NCI-H226 (cell line): ENCODE measurements around the gene LRMDA.
"Not testable (repeated sequence)": the region's sequence is repeated elsewhere in the genome, so short reads cannot be mapped to it uniquely, and the experiment has no call there.

Experiments
- DNase-seq: peaks from one replicate; pipeline ENCODE4 v3.0.0-alpha.2; 2015

The LRMDA gene

DNA sequence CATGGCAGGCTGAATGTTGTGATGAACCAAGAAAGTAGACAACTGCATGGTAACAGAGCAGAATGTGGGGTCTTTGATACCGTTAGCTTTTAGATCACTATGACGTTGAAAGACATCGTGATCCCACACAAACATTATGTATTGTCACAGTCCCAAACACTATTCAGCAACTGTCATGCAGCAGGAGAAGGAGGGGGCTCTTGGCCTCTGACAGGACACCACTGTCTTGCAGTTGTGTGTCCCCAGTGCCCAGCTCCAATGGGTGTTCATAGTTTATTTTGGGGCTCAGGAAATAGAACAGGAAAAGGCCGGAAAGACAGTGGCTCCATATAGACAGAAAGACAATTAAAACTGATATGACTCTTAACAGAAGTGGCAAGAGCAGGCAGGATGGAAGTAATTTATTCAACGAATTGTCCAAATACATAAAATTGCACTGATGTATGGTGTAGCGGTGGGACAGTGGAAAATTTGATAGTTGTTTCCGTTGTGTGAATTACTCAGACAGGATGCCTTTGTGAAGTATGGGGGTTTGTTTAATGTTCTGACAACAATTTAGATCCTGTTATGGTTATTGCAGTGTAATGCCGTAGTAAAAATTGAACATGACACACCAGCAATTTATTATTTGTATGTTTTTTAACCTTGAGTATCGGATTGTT, 292.0 kb downstream of the LRMDA start:
- no peak for DNase-seq

DNA sequence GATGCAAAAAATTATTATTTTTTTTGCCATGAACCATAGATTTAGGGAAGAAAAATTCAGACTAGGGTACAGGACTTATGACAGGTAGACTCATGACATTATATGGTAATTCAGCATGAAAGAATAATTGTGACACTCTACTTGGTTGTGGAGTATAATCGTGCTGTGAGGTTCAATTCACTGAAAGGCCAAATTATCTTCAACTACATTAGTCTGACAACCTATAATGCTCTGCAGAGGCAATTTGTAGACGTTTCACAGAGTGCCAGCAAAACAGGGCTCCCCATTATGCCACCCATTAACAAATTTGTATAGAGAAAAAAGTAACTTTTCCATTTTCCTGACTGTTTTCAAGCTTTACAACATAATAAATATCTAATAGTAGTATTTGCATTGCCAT, 292.6 kb downstream of the LRMDA start:
- DNase-seq, result no peak

DNA sequence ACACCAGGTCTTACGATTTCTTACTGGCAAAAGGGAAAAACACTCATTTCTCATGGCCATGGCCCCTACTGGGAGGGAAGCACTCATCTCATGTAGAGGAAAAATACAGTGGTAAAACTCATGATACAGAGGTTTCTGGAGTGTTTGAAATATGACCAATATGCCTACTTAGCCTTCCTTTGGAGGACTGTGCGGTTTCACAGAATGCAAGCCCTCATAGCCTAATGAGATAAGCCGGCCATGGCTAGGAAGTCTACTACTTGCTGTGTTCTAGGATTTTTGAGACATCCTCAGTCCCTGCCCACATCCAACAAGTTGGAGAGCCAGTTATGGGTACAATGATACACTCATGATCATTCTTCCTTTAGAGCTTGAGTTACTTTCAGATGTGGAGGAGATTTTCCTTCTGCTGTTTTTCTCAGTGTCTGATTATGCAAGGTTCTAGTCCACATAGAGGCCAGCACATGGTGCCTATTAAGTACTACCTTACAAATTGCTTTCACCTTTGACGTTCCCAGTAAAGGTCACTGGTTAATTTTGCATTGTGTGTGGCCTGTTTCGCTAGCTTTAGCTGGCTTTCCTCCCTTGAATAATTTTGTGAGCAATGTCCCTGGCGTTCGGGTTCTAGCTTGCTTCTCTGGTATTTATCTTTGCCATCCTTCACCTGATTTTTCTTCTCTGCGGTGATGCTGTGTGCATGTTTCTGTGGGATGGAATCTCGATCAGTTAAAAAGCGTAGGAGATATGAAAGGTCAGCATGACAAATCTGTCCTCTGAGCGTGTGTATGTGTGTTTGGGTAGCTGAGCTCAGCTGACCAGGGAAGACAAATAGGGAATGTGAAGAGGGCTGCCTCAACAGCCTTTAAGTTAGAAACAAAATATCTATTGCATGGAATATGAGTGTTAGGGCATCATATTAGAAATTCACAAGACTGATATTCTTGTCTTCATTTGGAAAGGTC, 295.4 kb downstream of the LRMDA start:
- no peak for DNase-seq

GRCh38 chr10:75730847-75731246, 299.4 kb downstream of the LRMDA start:
- no peak for DNase-seq

- no peak for DNase-seq
Observed at GRCh38 chr10:75733135-75733890, 301.9 kb downstream of the LRMDA start.

- no peak for DNase-seq
Observed at GRCh38 chr10:75736151-75736640, 304.8 kb downstream of the LRMDA start.

- peak; percentile 24 for DNase-seq
Observed at GRCh38 chr10:75736889-75737579, 305.6 kb downstream of the LRMDA start.

GRCh38 chr10:75737580-75737949, 306.1 kb downstream of the LRMDA start:
- no peak for DNase-seq

DNA sequence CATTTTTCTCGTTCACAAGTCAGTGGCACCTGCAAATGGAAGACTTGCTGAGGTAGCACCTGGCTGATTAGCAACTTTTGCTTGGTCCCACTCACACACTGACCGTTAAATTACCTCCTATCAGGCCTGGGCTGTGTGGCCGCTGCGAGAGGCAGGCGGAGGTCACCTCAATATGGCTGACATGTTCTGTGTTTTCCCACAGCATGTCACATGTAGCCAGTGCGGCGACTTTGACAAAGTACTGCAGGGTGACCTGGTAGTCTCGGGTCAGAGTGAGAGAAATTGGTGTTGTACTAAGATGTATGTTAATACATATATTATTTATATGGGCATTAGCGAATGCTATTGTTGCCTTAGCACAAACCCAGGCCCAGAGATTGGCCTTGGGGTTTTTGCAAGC, 307.5 kb downstream of the LRMDA start:
- DNase-seq, result no peak

DNA sequence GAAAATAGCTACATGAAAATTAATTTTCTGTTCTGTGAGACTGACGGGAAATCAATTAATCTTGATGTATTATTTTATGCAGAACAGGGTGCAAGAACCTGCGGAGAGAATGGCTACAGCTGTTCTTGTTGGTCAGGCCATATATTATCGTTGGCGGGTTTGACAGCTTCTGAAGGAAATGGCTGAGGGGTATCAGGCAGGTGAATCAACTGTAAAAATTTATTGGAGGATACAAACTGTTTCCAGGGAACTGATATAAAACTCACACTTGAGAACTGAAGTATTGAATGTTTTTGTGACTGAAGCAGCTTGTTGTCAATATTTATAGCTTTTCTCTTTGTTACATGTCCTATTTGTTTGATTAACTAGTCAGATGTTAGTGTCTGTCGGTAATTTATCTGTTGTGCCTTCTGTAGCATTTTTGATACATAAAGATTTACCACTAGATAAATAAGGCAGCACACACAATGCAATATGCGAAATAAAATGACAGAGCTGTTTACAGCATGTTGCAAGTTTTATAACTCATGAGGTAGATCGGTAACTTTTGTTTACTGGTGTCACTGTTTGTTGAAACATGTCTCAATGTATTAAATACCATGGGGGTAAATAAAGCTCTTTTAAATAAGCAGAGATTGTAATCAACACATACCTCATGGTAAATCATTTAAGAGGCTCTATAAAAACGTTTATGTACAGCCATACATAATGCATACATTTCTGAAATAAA, 308.2 kb downstream of the LRMDA start:
- DNase-seq, result no peak

GRCh38 chr10:75740541-75740940, 309.1 kb downstream of the LRMDA start:
- DNase-seq, result no peak

DNA sequence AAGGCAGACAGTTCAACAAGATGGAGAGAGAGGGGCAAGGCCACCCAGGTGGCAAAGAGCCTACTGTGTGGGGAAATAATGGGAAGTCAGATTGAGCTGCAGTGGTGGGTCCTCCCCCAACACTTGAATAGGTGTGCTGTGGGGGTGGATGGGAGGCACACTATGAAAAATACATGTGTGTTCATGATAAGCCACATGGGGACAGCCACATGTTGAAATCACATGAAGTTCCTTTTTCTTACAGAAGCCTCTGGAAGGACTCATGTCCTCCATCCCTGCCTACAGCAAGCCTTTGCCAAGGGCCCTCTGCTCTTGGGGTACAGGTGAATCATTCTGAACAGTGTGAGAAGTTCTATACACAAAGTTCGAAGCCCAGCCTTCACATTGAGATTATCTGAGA, 310.9 kb downstream of the LRMDA start:
- DNase-seq, result no peak

GRCh38 chr10:75743291-75743778, 311.9 kb downstream of the LRMDA start:
- DNase-seq, result no peak

DNA sequence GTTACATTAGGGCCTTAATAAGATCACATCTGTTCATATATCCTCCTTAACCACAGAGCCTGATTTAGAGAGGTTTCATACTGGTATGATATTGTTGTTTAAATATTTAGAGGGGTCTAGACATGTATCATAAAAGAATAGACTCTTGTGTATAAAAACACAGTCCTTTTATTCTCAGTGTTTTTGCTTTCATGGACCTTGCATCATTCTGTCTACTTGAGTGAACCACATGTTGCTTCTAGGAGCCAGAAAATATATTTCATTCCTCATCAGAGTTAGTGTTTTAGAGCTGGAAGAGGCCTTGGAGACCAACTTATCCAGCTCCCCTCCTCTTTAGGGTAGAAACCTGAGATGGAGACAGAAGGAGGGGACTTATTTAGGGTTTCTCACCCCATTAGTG, 312.8 kb downstream of the LRMDA start:
- no peak for DNase-seq

DNA sequence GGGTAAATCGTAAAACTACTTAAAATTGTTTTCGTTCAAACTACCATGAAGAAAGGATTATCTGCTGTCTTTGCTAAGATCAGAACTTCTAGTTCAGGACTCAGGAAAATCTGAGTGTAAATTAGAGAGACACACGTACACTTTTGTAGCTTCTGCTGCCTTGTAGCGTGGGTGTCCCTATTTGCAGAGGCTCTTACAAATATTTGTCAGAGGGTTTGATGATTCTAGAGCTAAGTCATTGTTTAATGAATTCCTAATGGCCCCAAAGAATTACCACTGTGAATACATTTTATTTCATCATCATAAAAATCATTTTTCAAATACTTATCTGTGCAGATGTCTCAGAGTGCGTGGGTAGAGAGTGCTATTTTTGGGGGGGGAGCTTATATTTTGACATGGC, 314.9 kb downstream of the LRMDA start:
- no peak for DNase-seq

GRCh38 chr10:75750093-75750875, 318.9 kb downstream of the LRMDA start:
- not testable (repeated sequence) for DNase-seq

DNA sequence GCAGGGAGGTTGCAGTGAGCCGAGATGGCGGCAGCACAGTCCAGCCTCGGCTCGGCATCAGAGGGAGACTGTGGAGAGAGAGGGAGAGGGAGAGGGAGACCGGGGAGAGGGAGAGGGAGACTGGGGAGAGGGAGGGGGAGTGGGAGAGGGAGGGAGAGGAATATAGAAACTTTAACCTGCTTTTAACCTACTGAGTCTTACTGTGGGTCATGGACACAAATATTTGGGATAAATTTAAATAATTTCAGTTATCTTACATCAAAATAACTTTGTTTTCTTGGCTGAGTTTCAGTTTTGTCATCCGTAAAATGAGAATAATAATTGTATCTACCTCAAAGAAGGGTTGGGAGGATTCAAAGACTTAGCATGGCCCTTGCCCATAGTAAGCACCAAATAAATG, 319.8 kb downstream of the LRMDA start:
- no peak for DNase-seq

DNA sequence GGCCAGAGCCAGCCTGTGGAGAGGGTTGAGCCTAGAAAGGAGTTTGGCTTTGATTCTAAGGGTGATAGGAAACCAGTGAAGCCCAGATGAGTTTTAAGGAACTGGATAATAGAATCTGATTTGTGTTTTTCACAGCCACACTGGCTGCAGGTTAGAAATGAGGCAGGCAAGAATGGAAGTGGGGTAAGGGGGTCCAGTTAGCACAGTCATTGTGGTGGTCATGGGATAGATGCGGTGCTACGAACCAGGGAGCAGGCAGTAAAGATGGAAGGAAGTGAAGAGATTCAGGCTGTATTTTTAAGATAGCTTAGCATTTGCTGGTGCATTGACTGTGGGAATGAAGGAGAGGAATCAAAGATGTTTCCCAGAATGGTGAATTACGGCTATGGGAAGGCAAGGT, 322.2 kb downstream of the LRMDA start:
- DNase-seq, result no peak

DNA sequence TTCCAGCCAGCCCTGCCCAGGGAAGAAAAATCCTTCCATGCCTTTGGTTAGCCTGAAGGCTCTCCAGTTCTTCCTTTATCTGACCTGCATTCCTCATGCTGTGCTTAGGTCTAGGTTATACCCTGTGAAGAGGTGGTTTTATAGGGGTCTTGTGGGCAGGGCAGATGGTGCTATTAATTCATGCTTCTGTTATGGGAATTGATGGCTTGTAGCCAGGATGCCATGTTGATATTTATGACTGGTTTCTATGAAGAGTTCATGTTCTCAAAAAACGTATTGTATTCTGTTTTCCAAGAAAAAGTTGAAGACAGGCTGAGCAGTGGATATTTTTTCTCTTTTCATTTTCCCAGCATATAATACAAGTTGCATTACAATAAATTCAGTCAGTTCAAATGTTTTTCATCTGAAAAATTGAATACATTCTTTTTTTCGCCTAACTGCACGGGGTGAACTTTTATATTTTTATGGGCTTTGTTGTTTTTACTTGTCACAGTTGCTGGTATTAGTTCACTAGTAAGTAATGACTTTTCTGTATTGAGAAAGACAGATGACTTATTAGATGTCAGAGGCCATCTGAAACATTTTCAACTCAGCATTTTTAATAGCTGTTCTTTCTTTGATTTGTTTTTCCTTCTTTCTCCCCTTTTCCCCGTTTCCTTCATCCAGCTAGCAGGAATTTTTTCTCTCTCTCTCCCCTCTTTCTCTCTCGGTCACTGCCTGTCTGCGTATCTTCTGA, 322.8 kb downstream of the LRMDA start:
- DNase-seq, result no peak

GRCh38 chr10:75755528-75755927, 324.1 kb downstream of the LRMDA start:
- no peak for DNase-seq
